Measurements from ENCODE around the gene LPCAT1. TPM values are rescaled to one million over a fixed set of nuclear protein-coding genes. Genes with fewer than 3 reads are reported as not detected.

The LPCAT1 gene
- total and polyA plus RNA-seq, 2 of the 13 experiments (the other 11 are each of a cell fraction or from before 2014, with no cell fraction given), result 29.8 to 90.6 TPM

GRCh38 chr5:1497795-1498622, 25.8 kb downstream of the LPCAT1 start:
- FAIRE-seq (no peak), DNase-seq (ENCODE audit: low spot score) (no peak), ATAC-seq (no peak)
- POLR2A ChIA-PET, result no interaction called here
- Histone ChIP-seq H3K9ac (ENCODE audit: insufficient read depth, low read depth, low read length) (no peak overlapping the region), H3K9me3 (ENCODE audit: low read length) (no peaks in the 10 kb centered on the region), H2AFZ (ENCODE audit: low read length) (no peak overlapping the region), H3K4me3 (replicated peaks in 1 of 3; ENCODE audit: insufficient read depth in 1 of 3, low read depth in 2 of 3, low read length in 3 of 3) (no peak overlapping the region), H3K27ac (ENCODE audit: extremely low read length, insufficient read depth, low read length) (no peak overlapping the region), H3K4me1 (ENCODE audit: insufficient read depth, low read length) (no peaks in the 10 kb centered on the region), H4K20me1 (ENCODE audit: insufficient read depth, low read length) (peaks cover 36% of the 10 kb centered on the region), H3K4me2 (ENCODE audit: low read depth, low read length) (no peak overlapping the region), H3K27me3 (ENCODE audit: control insufficient read depth in 1 of 2, insufficient read depth in 2 of 2, low read length in 2 of 2) (no peaks in the 10 kb centered on the region), H3K79me2 (ENCODE audit: insufficient read depth, low read length) (peaks cover 28% of the 10 kb centered on the region), H3K36me3 (replicated peaks in 1 of 2; ENCODE audit: control insufficient read depth in 1 of 2, insufficient read depth in 2 of 2, low read length in 2 of 2) (peaks cover 34 to 70% of the 10 kb centered on the region in 2 experiments)
- TF ChIP-seq ZNF782 (CRISPR knock-in tag; IDR thresholded peaks at IDR 0.05; ENCODE audit: borderline replicate concordance), result no peak
- no peak for TF ChIP-seq THAP11 (CRISPR knock-in tag; IDR thresholded peaks at IDR 0.05)
- no peak for TF ChIP-seq GABPA (IDR thresholded peaks at IDR 0.05; ENCODE audit: low read depth, low read length)
- TF ChIP-seq GABPA (CRISPR knock-in tag; IDR thresholded peaks at IDR 0.05; ENCODE audit: low read depth), result no peak
- TF ChIP-seq CBX2 (IDR thresholded peaks at IDR 0.05; ENCODE audit: low read depth, low read length), result no peak
- no peak for TF ChIP-seq CBX2 (CRISPR knock-in tag; IDR thresholded peaks at IDR 0.05; ENCODE audit: low read depth)
- TF ChIP-seq HNF1A (IDR thresholded peaks at IDR 0.05; ENCODE audit: low read depth), result no peak
- TF ChIP-seq HNF1A (CRISPR knock-in tag; IDR thresholded peaks at IDR 0.05; ENCODE audit: borderline replicate concordance), result no peak
- TF ChIP-seq SCMH1 (CRISPR knock-in tag; IDR thresholded peaks at IDR 0.05; ENCODE audit: borderline replicate concordance), result no peak
- TF ChIP-seq HNRNPLL (IDR thresholded peaks at IDR 0.05; ENCODE audit: low read depth, low read length, poor library complexity, severe bottlenecking), result no peak
- no peak for TF ChIP-seq NCOA5 (CRISPR knock-in tag; IDR thresholded peaks at IDR 0.05)
- TF ChIP-seq ZNF720 (CRISPR knock-in tag; IDR thresholded peaks at IDR 0.05), result no peak
- no peak for TF ChIP-seq TBL1XR1 (IDR thresholded peaks at IDR 0.05; ENCODE audit: borderline replicate concordance, low read length, partially characterized antibody)
- no TSS peak for BruUV-seq (replicated peaks)
- intact Hi-C loops (cut with micrococcal nuclease; ENCODE audit: unreplicated experiment) (no loop called here), in situ Hi-C loops (cut with HindIII; ENCODE audit: extremely low pct_ligation_motif_present, low pct_unique_long_range_greater_than_20kb) (no loop called here)
- CTCF ChIA-PET (ENCODE audit: low intra/inter-chr PET ratio, low total read pairs), result no interaction called here
- WGBS (ENCODE audit: low lambda C conversion rate), result 97% methylated on average over 18 of the region's 18 CpGs

Data from HepG2 (cell line).